Common myeloid progenitor, CD34-positive (primary cell): ENCODE results near the gene GFRA1.

Experiments
- CTCF ChIA-PET: fragments of 350-600 bp; sonication (Branson Sonifier 250); formaldehyde crosslinking; loops from one replicate; lab custom pipeline; 2021; ENCODE audit warnings: antibody characterized with exemption; lab: Charles Lee
- POLR2A ChIA-PET: fragments of 350-600 bp; sonication (Branson Sonifier 250); formaldehyde crosslinking; loops from one replicate; lab custom pipeline; 2021; ENCODE audit warnings: antibody characterized with exemption; lab: Charles Lee
- DNase-seq, 3 donors: peaks; one replicate each; pipeline versions ENCODE4 v3.0.0 to v3.0.0-alpha.2; 2013
- H3K27ac ChIP-seq, 2 experiments: 1 replicate in 1 of 2; 2 replicates in 1 of 2; pipeline ENCODE4 v1.7.0; 2013; ENCODE audit warnings: inconsistent platforms in 2 of 2, low read length in 2 of 2, mild to moderate bottlenecking in 2 of 2, low read depth in 1 of 2, moderate library complexity in 1 of 2; ENCODE audit not compliant: severe bottlenecking in 2 of 2, insufficient read depth in 1 of 2, poor library complexity in 1 of 2
- H3K27me3 ChIP-seq, 5 experiments: replicated peaks in 2 of 5; 1 replicate in 3 of 5; 2 replicates in 2 of 5; pipeline versions ENCODE4 v1.6.1 to v1.7.0; 2013; ENCODE audit warnings: low read length in 4 of 5, mild to moderate bottlenecking in 2 of 5, moderate library complexity in 2 of 5, inconsistent platforms in 1 of 5; ENCODE audit not compliant: insufficient read depth in 5 of 5, control insufficient read depth in 4 of 5
- H3K36me3 ChIP-seq, 4 experiments: 1 replicate in 2 of 4; 2 replicates in 2 of 4; pipeline versions ENCODE4 v1.6.1 to v1.7.0; 2013; ENCODE audit warnings: low read length in 3 of 4, control low read depth in 1 of 4, mild to moderate bottlenecking in 1 of 4; ENCODE audit not compliant: control insufficient read depth in 4 of 4, insufficient read depth in 4 of 4
- H3K4me1 ChIP-seq, 4 experiments: 1 replicate in 3 of 4; 2 replicates in 1 of 4; pipeline versions ENCODE4 v1.6.1 to v1.7.1; 2013; ENCODE audit warnings: low read length in 3 of 4, mild to moderate bottlenecking in 3 of 4, control low read depth in 1 of 4, inconsistent platforms in 1 of 4, moderate library complexity in 1 of 4; ENCODE audit not compliant: control insufficient read depth in 4 of 4, insufficient read depth in 4 of 4; ENCODE audit errors: control extremely low read depth in 1 of 4
- H3K4me3 ChIP-seq, 7 experiments: 1 replicate in 4 of 7; 2 replicates in 3 of 7; pipeline versions ENCODE4 v1.5.1 to v1.7.0; 2013; ENCODE audit warnings: mild to moderate bottlenecking in 7 of 7, low read length in 6 of 7, moderate library complexity in 6 of 7, inconsistent platforms in 2 of 7, low read depth in 2 of 7, control low read depth in 1 of 7; ENCODE audit not compliant: insufficient read depth in 4 of 7, control insufficient read depth in 1 of 7; ENCODE audit errors: extremely low read depth in 1 of 7
- H3K9me3 ChIP-seq, 5 experiments: 1 replicate in 4 of 5; 2 replicates in 1 of 5; pipeline versions ENCODE4 v1.6.1 to v1.7.1; 2013; ENCODE audit warnings: low read length in 4 of 5, mild to moderate bottlenecking in 2 of 5, inconsistent platforms in 1 of 5, low read depth in 1 of 5, moderate library complexity in 1 of 5; ENCODE audit not compliant: control insufficient read depth in 4 of 5, insufficient read depth in 2 of 5; ENCODE audit errors: control extremely low read depth in 1 of 5
- WGBS: methylation state at CpG from one replicate; pipeline ENCODE4 v1.1.5; 2013; ENCODE audit not compliant: insufficient coverage; 5-methylcytosine and 5-hydroxymethylcytosine counted together

The GFRA1 gene

DNA sequence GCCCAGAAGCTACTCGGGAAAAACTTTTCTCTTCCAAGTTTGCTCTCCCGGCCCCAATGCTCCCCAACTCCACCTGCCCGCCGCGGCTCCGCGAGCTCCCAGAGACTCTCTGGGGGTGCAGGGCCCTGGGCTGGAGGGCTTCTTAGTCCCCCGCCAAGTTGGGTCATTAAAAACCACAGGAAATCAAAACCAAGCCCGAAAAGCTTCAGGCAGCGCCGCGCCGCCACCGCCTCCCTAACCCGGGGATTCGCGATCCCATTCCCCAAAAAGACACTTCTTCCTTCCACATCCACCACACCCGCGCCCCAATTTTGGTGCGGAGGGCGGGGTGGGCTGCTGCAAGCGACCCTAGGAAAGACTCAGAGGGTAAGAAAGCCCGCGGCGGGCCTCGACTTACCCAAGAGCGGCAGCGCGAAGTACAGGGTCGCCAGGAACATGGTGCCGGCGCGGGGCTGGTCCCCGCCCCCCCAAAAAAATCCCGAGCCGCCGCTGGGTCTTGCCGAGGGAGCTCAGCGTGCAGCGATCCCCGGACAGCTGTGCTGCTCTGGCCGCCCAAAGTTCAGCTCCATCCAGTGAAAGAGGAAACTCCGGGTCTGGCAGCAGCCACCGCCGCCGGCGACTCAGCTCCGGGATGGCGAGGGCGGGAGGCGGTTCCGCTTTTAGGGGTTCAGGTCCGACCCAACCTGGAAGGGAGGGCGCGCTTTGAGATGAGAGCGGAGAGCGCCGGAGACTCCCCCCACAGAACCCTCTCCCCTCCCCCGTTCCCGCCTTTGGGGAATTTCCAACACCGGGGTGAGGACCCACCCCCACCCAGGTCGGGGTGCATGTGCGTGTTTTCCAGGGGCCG, 1.2 kb downstream of the GFRA1 start:
- Histone ChIP-seq H3K4me3 (peak overlapping the region in 5 of 7 experiments; percentile 32 to 67 (median 51)), H3K9me3 (no peaks in the 10 kb centered on the region), H3K27me3 (peaks cover 24 to 99% (median 46%) of the 10 kb centered on the region in 5 experiments), H3K27ac (no peak overlapping the region), H3K36me3 (no peaks in the 10 kb centered on the region), H3K4me1 (peaks cover 0 to 40% (median 29%) of the 10 kb centered on the region in 4 experiments)
- CTCF ChIA-PET = interaction anchor here (0.7 kb wide), 1 partner anchor 17 kb away, joined by 3 read pairs; no protein-coding TSS in a partner anchor
- POLR2A ChIA-PET = interaction anchor here (0.6 kb wide), 1 partner anchor 17 kb away, joined by 3 read pairs; no protein-coding TSS in a partner anchor
- under 1% methylated on average over 44 of the region's 64 CpGs for WGBS
- DNase-seq = peak; percentile 46 to 81 (median 78)

DNA sequence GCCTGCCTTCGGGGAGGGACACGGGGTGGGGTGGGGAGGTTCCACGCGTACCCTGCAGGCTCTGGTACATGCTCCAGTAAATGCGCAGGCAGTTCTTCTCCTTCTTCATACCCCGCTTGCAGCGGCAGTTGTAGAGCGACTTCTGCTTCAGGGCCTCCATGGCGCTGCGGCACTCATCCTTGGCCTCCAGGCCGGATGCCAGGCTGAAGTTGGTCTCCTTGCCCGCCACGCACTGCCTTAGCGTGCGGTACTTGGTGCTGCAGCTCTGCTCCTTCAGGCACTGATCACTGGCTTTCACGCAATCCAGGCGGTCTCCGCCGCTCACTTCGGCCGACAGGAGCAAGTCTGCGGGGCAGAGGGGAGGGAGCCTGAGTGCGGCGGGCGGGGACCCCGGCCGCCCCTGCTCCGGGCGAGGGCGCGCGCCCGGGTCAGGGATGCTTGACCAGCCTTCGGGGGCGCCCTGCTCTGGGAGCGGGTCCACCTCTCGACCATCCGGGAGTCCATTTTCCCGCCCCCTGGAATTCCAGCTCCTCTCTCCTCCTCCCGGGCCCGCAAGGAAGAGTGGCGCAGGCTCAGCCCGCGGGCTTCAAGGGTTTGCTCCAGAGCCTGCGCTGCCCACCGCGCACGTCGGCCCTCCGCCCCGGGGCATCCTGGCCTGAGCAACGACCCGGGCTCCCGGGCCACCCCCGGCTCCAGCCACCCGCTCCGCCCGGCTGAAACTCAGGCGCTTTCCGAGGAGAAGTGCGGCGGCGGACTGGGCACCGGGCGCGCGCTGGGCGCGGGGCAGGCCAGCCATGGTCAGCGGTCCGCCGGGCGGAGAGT, 2.0 kb downstream of the GFRA1 start:
- no peaks in the 10 kb centered on the region for H3K36me3 ChIP-seq
- peak overlapping the region in 3 of 7 experiments; percentile 4 to 67 (median 50) for H3K4me3 ChIP-seq
- ChIA-PET CTCF (interaction anchor here (0.7 to 1.3 kb wide), 3 partner anchors 17 to 20 kb away, joined by 3 to 4 read pairs (median 3); no protein-coding TSS in a partner anchor), POLR2A (no interaction called here)
- H3K27ac ChIP-seq = no peak overlapping the region
- 2% methylated on average over 62 of the region's 73 CpGs for WGBS
- peaks cover 24 to 99% (median 46%) of the 10 kb centered on the region in 5 experiments for H3K27me3 ChIP-seq
- H3K9me3 ChIP-seq = no peaks in the 10 kb centered on the region
- peaks cover 0 to 40% (median 29%) of the 10 kb centered on the region in 4 experiments for H3K4me1 ChIP-seq
- peak in 2 of 3 donors; percentile 55 to 61 for DNase-seq

DNA sequence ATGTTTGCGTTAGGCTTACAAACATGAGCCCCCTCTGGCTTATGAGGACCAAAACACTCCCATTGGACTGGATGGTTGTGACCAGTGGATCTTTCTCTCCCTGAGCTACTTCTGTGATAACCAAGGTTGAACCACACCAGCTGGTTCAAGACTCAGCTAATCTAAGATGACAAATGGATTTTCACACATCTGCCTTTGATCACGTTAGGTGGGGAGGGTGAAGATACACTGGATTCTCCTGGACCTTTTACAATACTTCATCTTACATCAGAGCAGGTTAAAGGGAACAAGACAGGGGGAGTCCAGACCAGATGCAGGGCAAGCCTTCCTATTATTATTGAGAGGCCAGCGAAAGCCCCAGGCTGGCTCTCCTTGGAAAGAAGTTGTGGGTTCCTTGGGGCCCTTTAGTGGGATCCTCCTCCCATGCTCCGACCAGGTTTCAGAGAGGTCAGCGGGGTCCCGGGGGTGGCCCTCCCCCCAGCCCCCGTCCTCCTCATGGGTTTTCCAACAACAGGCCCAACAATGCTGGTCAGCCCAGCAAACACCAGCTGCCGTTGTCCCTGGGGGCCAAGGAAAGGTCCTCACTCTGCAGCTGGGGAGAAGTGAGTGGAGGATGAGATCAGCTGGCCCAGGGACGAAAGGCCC, 2.8 kb downstream of the GFRA1 start:
- no peaks in the 10 kb centered on the region for H3K36me3 ChIP-seq
- POLR2A ChIA-PET = no interaction called here
- H3K4me3 ChIP-seq = no peak overlapping the region
- H3K27ac ChIP-seq = no peak overlapping the region
- WGBS = 35% methylated on average over 5 of the region's 9 CpGs
- CTCF ChIA-PET = interaction anchor here (1.3 kb wide), 2 partner anchors 18 to 19 kb away, joined by 3 to 4 read pairs; no protein-coding TSS in a partner anchor
- no peaks in the 10 kb centered on the region for H3K9me3 ChIP-seq
- peaks cover 0 to 40% (median 29%) of the 10 kb centered on the region in 4 experiments for H3K4me1 ChIP-seq
- peaks cover 20 to 99% (median 43%) of the 10 kb centered on the region in 5 experiments for H3K27me3 ChIP-seq
- DNase-seq = no peak

DNA sequence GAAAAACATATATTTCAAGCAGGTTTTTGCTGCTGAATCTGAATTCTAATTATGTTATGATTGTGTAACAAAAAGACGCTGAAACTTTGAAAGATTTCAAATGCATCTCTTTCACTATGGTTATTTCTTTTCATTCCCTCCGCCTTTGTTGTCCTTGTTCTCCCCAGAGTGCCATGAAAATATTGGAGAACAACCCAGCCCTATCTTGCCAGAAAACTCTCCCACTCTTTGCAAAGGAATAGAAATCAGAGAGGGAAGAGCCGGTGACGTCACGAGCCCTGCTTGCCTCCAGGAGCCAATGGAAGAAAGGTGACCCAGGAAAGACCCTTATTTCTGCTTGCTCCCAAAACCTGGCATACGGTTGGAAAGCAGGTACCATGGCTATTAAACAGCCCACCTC, 3.4 kb downstream of the GFRA1 start:
- H3K36me3 ChIP-seq = no peaks in the 10 kb centered on the region
- H3K9me3 ChIP-seq = no peaks in the 10 kb centered on the region
- H3K27ac ChIP-seq = no peak overlapping the region
- ChIA-PET POLR2A (no interaction called here), CTCF (interaction anchor here (1.3 kb wide), 1 partner anchor 18 kb away, joined by 3 read pairs; no protein-coding TSS in a partner anchor)
- H3K27me3 ChIP-seq = peaks cover 16 to 99% (median 38%) of the 10 kb centered on the region in 5 experiments
- no peak overlapping the region for H3K4me3 ChIP-seq
- peaks cover 0 to 40% (median 29%) of the 10 kb centered on the region in 4 experiments for H3K4me1 ChIP-seq
- 69% methylated on average over 2 of the region's 6 CpGs for WGBS
- no peak for DNase-seq

DNA sequence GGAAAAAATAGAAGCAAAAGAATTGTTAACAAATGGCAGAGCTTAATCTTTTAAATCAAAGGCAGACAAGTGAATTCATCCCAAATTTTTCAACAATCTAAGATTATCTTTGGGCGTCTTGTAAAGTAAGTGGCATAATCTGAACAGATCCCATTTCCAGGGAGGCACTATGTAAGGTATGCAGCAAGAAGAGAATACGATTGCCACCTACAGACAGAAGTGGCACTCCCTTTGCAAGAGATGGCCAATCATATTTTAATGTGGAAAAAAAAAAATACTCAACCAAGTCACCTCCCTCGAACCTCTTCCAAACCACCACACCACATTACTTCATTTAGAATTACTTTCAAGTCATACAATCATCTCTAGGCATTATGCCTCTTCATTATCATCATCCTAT, 4.0 kb downstream of the GFRA1 start:
- DNase-seq = no peak
- 63% methylated on average over 3 of the region's 3 CpGs for WGBS
- peaks cover 16 to 99% (median 40%) of the 10 kb centered on the region in 5 experiments for H3K27me3 ChIP-seq
- H3K4me3 ChIP-seq = no peak overlapping the region
- no peaks in the 10 kb centered on the region for H3K36me3 ChIP-seq
- H3K27ac ChIP-seq = no peak overlapping the region
- CTCF ChIA-PET = interaction anchor here (0.6 to 1.1 kb wide), 2 partner anchors 19 to 31 kb away, joined by 4 to 5 read pairs; no protein-coding TSS in a partner anchor
- POLR2A ChIA-PET = no interaction called here
- H3K9me3 ChIP-seq = no peaks in the 10 kb centered on the region
- H3K4me1 ChIP-seq = peaks cover 0 to 34% (median 26%) of the 10 kb centered on the region in 4 experiments

DNA sequence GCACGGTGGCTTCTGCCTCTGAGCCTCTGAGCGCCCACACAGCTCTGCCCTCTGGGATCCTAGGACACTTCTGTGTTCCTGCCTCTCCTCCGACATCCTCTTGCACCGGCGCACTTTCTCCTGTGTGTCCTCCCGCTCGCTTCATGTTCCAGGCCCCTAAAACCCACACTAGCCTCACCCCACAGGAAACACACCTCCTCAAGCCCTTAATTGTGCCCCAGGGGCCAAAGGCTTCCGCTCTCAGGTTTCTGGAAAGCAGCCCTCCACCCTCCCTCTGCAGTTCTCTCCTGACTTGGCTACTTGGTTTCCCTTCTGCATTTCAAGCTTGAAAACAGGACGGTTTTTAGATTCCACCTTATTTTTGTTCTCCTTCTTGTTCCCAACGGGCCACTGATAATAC, 7.3 kb downstream of the GFRA1 start:
- Histone ChIP-seq H3K4me3 (no peak overlapping the region), H3K36me3 (no peaks in the 10 kb centered on the region), H3K27me3 (peaks cover 20 to 88% (median 42%) of the 10 kb centered on the region in 5 experiments), H3K27ac (no peak overlapping the region), H3K9me3 (no peaks in the 10 kb centered on the region), H3K4me1 (peaks cover 0 to 2% (median under 1%) of the 10 kb centered on the region in 4 experiments)
- WGBS = 32% methylated on average over 9 of the region's 10 CpGs
- ChIA-PET CTCF (no interaction called here), POLR2A (no interaction called here)
- DNase-seq = no peak
